Activated naive CD8-positive, alpha-beta T cell treated with anti-CD3 and anti-CD28 coated beads, Interleukin-2, amount 10 ng/mL, durations not matched to agents 7 days and 5 days (primary cell): ENCODE data around the gene GTPBP8. TPM values are rescaled to one million over a fixed set of nuclear protein-coding genes. Genes with fewer than 3 reads are reported as not detected.

Experiments used
- ATAC-seq: fragments of 150-1000 bp; cut with Tn5 transposase; one replicate; pipeline ENCODE4 v1.10.0; 2021; ENCODE audit warnings: low read depth, moderate library complexity
- POLR2A ChIA-PET: fragments of 350-600 bp; sonication (Branson Sonifier 250); formaldehyde crosslinking; loops from one replicate; lab custom pipeline; 2021; ENCODE audit warnings: antibody characterized with exemption; lab: Charles Lee
- DNase-seq: peaks from one replicate; pipeline ENCODE4 v3.0.0; 2021
- H3K27ac Mint-ChIP-seq: one replicate; pipeline ENCODE4 v1.8.0; 2022; ENCODE audit warnings: mild to moderate bottlenecking, mixed read lengths
- H3K27me3 Mint-ChIP-seq: one replicate; pipeline ENCODE4 v1.8.0; 2022; ENCODE audit warnings: mild to moderate bottlenecking, moderate library complexity, mixed read lengths
- H3K36me3 Mint-ChIP-seq: one replicate; pipeline ENCODE4 v1.8.0; 2021; ENCODE audit warnings: mild to moderate bottlenecking, mixed read lengths
- H3K4me1 Mint-ChIP-seq: one replicate; pipeline ENCODE4 v1.8.0; 2021; ENCODE audit warnings: mixed read lengths
- H3K4me3 Mint-ChIP-seq: one replicate; pipeline ENCODE4 v1.8.0; 2022; ENCODE audit warnings: mild to moderate bottlenecking, moderate library complexity, mixed read lengths
- H3K9me3 Mint-ChIP-seq: one replicate; pipeline ENCODE4 v1.8.0; 2021; ENCODE audit warnings: mixed read lengths
- total RNA-seq, 2 experiments: library from RNA; stranded (reverse); gene quantifications; one replicate each; pipeline ENCODE4 v1.2.3, GENCODE V29; 2021

The GTPBP8 gene
- total RNA-seq, 2 experiments from 2014 or later: 26.5 to 26.6 TPM

GRCh38 chr3:113006359-113007056, 15.7 kb downstream of the GTPBP8 start:
- Mint-ChIP-seq H3K27me3 (no peaks in the 10 kb centered on the region), H3K4me1 (peaks cover 43% of the 10 kb centered on the region), H3K27ac (peak overlapping the region; percentile 90), H3K9me3 (no peaks in the 10 kb centered on the region), H3K4me3 (peak overlapping the region; percentile 81), H3K36me3 (peaks cover 30% of the 10 kb centered on the region)
- no peak for DNase-seq
- POLR2A ChIA-PET: interaction anchor here (0.8 to 1.8 kb wide), 3 partner anchors 12 to 15 kb away, joined by 3 to 13 read pairs (median 4); partner anchors contain the start of gene GTPBP8
- no peak for ATAC-seq

DNA sequence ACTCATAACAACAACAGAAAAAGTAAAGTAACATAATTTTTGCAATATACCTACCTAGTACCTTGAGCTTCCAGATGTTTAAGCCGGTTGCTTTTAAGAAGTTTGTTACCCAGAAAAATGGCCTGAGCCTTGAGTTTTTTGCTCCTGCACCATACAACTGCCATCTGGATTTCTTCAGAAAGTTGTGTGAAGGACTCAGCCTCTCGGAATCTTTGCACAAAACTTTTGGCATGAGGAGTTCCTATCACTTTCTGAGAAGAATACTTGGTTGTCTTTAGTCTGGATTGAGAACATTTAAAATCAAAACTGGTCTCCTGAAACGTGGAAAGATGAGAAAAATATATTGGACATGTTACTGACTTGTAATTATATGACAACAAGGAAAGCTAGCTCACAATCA, 17.3 kb downstream of the GTPBP8 start:
- DNase-seq: no peak

GRCh38 chr3:113013593-113013992, 22.8 kb downstream of the GTPBP8 start:
- POLR2A ChIA-PET: interaction anchor here (1.5 kb wide), 1 partner anchor 10 kb away, joined by 3 read pairs; no protein-coding TSS in a partner anchor
- Mint-ChIP-seq H3K9me3 (no peaks in the 10 kb centered on the region), H3K4me1 (peaks cover 29% of the 10 kb centered on the region), H3K27me3 (no peaks in the 10 kb centered on the region), H3K4me3 (no peak overlapping the region), H3K36me3 (peaks cover 31% of the 10 kb centered on the region), H3K27ac (no peak overlapping the region)
- ATAC-seq (no peak), DNase-seq (no peak)

More for the DNA sequence above, 17.3 kb downstream of the GTPBP8 start:
- Mint-ChIP-seq H3K27me3 (no peaks in the 10 kb centered on the region), H3K4me1 (peaks cover 37% of the 10 kb centered on the region), H3K9me3 (no peaks in the 10 kb centered on the region), H3K36me3 (peaks cover 39% of the 10 kb centered on the region), H3K4me3 (no peak overlapping the region), H3K27ac (peak overlapping the region; percentile 17)
- POLR2A ChIA-PET: no interaction called here
- ATAC-seq: no peak

DNA sequence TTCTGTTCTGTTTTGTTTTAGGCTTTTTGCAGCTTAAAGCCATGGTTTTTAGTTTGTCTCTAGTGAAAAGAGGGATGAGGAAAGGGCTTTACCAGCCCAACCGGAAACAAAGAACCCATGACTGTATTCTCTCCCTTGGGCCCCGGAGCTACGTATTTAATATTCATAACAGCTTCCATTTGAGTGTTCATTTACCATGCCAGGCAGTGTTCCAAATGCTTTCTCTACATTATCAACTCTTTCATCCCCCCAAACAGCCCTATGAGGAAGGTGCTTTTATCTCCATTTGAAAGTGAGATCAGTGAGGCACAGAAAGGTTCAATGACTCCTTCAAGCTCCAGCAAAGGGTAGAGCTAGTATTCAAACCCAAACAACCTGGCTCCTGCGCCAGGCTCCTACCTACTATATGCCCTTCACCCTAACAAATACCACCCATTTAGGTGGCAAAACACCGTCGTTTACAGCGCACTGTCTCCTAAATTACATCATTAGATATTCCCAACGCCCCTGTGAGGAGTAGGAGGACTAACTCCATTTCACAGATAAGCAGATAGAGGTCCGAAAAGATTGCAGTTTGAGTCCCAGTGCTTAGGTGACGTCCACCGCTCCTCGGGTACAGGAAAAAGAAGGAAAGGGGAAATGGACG, 27.9 kb downstream of the GTPBP8 start:
- Mint-ChIP-seq H3K27me3 (no peaks in the 10 kb centered on the region), H3K9me3 (peaks cover 1% of the 10 kb centered on the region), H3K36me3 (peaks cover 19% of the 10 kb centered on the region), H3K4me3 (peak overlapping the region; percentile 89), H3K27ac (peak overlapping the region; percentile 88), H3K4me1 (peaks cover 33% of the 10 kb centered on the region)
- POLR2A ChIA-PET: interaction anchor here (1.7 to 2.3 kb wide), 4 partner anchors 8 to 27 kb away, joined by 4 to 20 read pairs (median 11); partner anchors contain the start of gene GTPBP8
- no peak for DNase-seq
- ATAC-seq: peak; percentile 0

- Mint-ChIP-seq H3K27ac (peak overlapping the region; percentile 88), H3K9me3 (peaks cover 1% of the 10 kb centered on the region), H3K4me3 (peak overlapping the region; percentile 89), H3K27me3 (no peaks in the 10 kb centered on the region), H3K36me3 (peaks cover 17% of the 10 kb centered on the region), H3K4me1 (peaks cover 31% of the 10 kb centered on the region)
- peak; percentile 91 for ATAC-seq
- POLR2A ChIA-PET: interaction anchor here (1.0 to 2.3 kb wide), 5 partner anchors 9 to 725 kb away, joined by 3 to 20 read pairs (median 9); partner anchors contain the start of gene GTPBP8
- DNase-seq: peak; percentile 83
Observed at GRCh38 chr3:113019182-113020137, 28.7 kb downstream of the GTPBP8 start.

DNA sequence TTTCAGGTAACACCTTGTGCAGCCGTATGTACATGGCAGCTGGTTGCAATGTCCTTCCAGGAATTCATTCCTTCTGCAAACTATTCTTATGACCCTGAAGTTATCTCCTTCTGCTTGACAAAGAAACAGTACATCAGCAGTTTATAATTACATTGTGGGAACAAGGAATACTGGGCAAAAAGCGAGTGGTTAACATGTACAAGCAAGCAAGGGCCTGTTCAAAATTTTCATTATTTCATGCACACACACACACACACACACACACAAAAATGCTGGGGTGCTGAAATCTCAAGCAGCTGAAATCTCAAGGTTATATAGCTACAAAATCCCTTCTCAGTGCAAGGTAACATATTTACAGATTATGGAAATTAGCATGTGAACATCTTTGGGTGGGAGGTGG, 30.7 kb downstream of the GTPBP8 start:
- peaks cover 27% of the 10 kb centered on the region for H3K4me1 Mint-ChIP-seq

DNA sequence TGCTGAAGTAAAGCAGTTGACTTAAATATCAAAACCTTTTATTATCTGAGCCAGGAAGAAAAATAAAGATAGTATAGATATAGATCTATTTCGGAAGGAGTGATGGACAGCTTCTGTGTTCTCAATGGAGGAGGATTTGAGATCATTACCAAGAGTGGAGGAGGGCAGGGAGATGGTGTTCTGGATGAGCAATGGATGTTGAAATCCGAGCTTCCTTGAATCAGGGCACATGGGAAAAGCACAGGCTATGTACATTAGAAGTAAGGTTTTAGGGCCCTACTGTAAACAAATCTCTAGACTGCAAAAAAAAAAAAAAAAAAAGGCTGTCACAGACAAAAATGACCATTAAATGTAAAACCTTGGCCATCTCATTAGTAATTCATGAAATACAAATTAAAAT, 43.2 kb downstream of the GTPBP8 start:
- Mint-ChIP-seq H3K27ac (no peak overlapping the region), H3K4me1 (no peaks in the 10 kb centered on the region), H3K9me3 (no peaks in the 10 kb centered on the region), H3K4me3 (no peak overlapping the region), H3K36me3 (no peaks in the 10 kb centered on the region), H3K27me3 (no peaks in the 10 kb centered on the region)
- POLR2A ChIA-PET: no interaction called here
- DNase-seq (no peak), ATAC-seq (no peak)

More for the DNA sequence above, 30.7 kb downstream of the GTPBP8 start:
- POLR2A ChIA-PET: interaction anchor here (0.7 kb wide), 1 partner anchor 19 kb away, joined by 3 read pairs; no protein-coding TSS in a partner anchor
- Mint-ChIP-seq H3K27ac (no peak overlapping the region), H3K27me3 (no peaks in the 10 kb centered on the region), H3K36me3 (peaks cover 8% of the 10 kb centered on the region), H3K4me3 (no peak overlapping the region), H3K9me3 (peaks cover 1% of the 10 kb centered on the region)
- ATAC-seq: no peak
- DNase-seq: no peak

DNA sequence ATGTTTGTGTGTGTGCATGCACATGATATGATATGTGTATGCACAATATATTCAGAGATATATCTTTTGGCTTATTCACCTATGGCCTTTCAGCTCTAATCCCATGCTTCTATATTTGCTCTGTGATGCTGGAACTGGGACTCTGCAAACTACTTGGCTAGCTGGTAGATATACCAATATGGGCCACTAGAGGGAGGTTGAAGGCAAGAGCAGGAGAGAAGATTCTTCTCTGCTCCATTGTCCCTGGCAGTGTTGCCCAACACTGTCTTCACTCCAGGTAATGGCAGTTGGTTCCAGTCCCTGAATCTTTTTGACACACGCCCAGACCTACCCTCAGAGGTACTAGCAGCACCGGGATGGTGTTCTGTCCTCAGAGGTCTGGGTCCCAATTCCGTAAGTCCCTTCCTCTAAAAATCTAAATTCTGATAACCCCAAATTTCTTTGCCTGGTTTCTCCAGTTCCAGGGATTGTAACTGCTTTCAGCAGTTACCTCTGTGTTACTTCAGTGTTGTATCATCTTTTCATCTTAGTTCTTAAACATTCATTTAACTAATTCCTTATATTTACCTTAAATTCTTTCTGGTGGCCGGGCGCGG, 44.7 kb downstream of the GTPBP8 start:
- no peak overlapping the region for H3K4me3 Mint-ChIP-seq
- ATAC-seq (peak; percentile 71), DNase-seq (no peak)
- H3K27me3 Mint-ChIP-seq: no peaks in the 10 kb centered on the region
- H3K9me3 Mint-ChIP-seq: no peaks in the 10 kb centered on the region
- POLR2A ChIA-PET: no interaction called here
- H3K36me3 Mint-ChIP-seq: no peaks in the 10 kb centered on the region
- H3K4me1 Mint-ChIP-seq: no peaks in the 10 kb centered on the region
- no peak overlapping the region for H3K27ac Mint-ChIP-seq

DNA sequence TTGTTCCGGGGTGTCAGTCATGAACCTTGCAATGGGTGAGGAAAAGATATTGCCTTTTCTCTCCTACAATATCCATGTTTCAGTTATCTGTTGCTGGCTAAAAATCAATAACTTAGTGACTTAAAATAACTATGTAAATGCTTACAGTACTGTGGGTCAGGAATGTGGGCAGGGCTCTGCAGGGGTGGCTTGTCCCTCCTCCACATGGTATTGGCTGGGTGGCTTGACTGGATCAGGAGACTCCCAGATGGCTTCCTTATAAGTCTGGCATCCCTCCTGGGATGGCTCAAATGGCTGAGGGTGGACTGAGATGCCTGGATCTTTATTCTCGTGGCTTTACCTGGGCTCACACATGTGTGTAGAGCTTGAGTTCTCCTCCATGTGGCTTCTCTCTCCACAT, 47.5 kb downstream of the GTPBP8 start:
- no peak overlapping the region for H3K27ac Mint-ChIP-seq
- ATAC-seq (no peak), DNase-seq (no peak)
- no peaks in the 10 kb centered on the region for H3K27me3 Mint-ChIP-seq
- no peak overlapping the region for H3K4me3 Mint-ChIP-seq
- POLR2A ChIA-PET: no interaction called here
- H3K4me1 Mint-ChIP-seq: no peaks in the 10 kb centered on the region
- H3K36me3 Mint-ChIP-seq: no peaks in the 10 kb centered on the region
- no peaks in the 10 kb centered on the region for H3K9me3 Mint-ChIP-seq

GRCh38 chr3:113039546-113039945, 48.8 kb downstream of the GTPBP8 start:
- DNase-seq (no peak), ATAC-seq (no peak)
- Mint-ChIP-seq H3K4me3 (no peak overlapping the region), H3K27ac (no peak overlapping the region), H3K36me3 (no peaks in the 10 kb centered on the region), H3K27me3 (no peaks in the 10 kb centered on the region), H3K4me1 (no peaks in the 10 kb centered on the region), H3K9me3 (no peaks in the 10 kb centered on the region)
- POLR2A ChIA-PET: no interaction called here

- ATAC-seq: no peak
- POLR2A ChIA-PET: no interaction called here
- no peak overlapping the region for H3K27ac Mint-ChIP-seq
Observed at GRCh38 chr3:113040231-113040630, 49.4 kb downstream of the GTPBP8 start.

DNA sequence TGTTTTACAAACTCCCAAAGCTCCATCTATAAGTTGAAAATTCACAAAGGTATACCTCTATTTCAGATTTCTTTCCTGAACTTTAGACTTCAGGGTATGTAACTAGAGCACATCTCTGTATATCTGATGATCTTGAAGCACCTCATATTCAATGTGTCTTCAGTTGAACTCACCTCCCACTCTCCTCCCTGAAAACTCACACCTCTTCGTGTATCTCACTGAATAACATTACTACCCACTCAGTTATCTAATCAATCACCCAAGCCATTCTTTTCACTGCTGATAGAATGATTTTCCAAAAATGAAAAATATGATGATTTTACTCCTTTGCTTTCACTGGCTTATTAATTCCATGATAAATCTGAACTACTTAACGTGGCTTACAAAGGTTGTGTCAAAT, 52.9 kb downstream of the GTPBP8 start:
- Mint-ChIP-seq H3K4me3 (no peak overlapping the region), H3K9me3 (peaks cover 3% of the 10 kb centered on the region), H3K36me3 (peaks cover 3% of the 10 kb centered on the region), H3K27me3 (no peaks in the 10 kb centered on the region), H3K27ac (no peak overlapping the region), H3K4me1 (peaks cover 3% of the 10 kb centered on the region)
- POLR2A ChIA-PET: no interaction called here
- no peak for ATAC-seq
- no peak for DNase-seq

More at GRCh38 chr3:113040231-113040630, 49.4 kb downstream of the GTPBP8 start:
- Mint-ChIP-seq H3K27me3 (no peaks in the 10 kb centered on the region), H3K36me3 (peaks cover 1% of the 10 kb centered on the region), H3K4me1 (peaks cover 2% of the 10 kb centered on the region), H3K4me3 (no peak overlapping the region), H3K9me3 (peaks cover 1% of the 10 kb centered on the region)
- no peak for DNase-seq
